ENCODE measurements around the gene ITGB1.

Gene ITGB1

GRCh38 chr10:32865170-32865569 is 92.9 kb downstream of the ITGB1 start:
- Histone ChIP-seq H3F3A (ENCODE audit: insufficient read depth, low read length) (no peaks in the 10 kb centered on the region), H3K4me1 (ENCODE audit: insufficient read depth, low read length, severe bottlenecking) (no peaks in the 10 kb centered on the region), H3K9me2 (ENCODE audit: low read depth, low read length) (no peaks in the 10 kb centered on the region), H4K20me1 (ENCODE audit: insufficient read depth, low read length) (no peaks in the 10 kb centered on the region), H3K79me2 (ENCODE audit: insufficient read depth, low read length) (no peaks in the 10 kb centered on the region), H3K9me3 (ENCODE audit: low read length) (no peaks in the 10 kb centered on the region), H3K27me3 (ENCODE audit: insufficient read depth, low read length) (no peaks in the 10 kb centered on the region), H3K9ac (ENCODE audit: low read length) (no peak overlapping the region), H2AFZ (ENCODE audit: low read length) (no peak overlapping the region), H3K36me3 (ENCODE audit: insufficient read depth, low read length) (no peaks in the 10 kb centered on the region), H3K4me3 (ENCODE audit: low read depth, low read length, poor library complexity, severe bottlenecking) (no peak overlapping the region), H3K4me2 (ENCODE audit: low read length) (no peak overlapping the region), H3K27ac (ENCODE audit: low read depth, low read length, poor library complexity, severe bottlenecking) (no peak overlapping the region)
- TF ChIP-seq CTCF (IDR thresholded peaks at IDR 0.05; ENCODE audit: low read length): no peak
- no peak for TF ChIP-seq EZH2 (IDR thresholded peaks at IDR 0.05; ENCODE audit: borderline replicate concordance, low read length)

- Histone ChIP-seq H3K4me1 (ENCODE audit: insufficient read depth, low read length, severe bottlenecking) (no peaks in the 10 kb centered on the region), H2AFZ (ENCODE audit: low read length) (no peak overlapping the region), H3K4me3 (ENCODE audit: low read depth, low read length, poor library complexity, severe bottlenecking) (no peak overlapping the region), H3K9me2 (ENCODE audit: low read depth, low read length) (no peaks in the 10 kb centered on the region), H3K9me3 (ENCODE audit: low read length) (no peaks in the 10 kb centered on the region), H3K36me3 (ENCODE audit: insufficient read depth, low read length) (no peaks in the 10 kb centered on the region), H3K79me2 (ENCODE audit: insufficient read depth, low read length) (no peaks in the 10 kb centered on the region), H4K20me1 (ENCODE audit: insufficient read depth, low read length) (no peaks in the 10 kb centered on the region), H3K27ac (ENCODE audit: low read depth, low read length, poor library complexity, severe bottlenecking) (no peak overlapping the region), H3K4me2 (ENCODE audit: low read length) (no peak overlapping the region), H3K9ac (ENCODE audit: low read length) (no peak overlapping the region), H3K27me3 (ENCODE audit: insufficient read depth, low read length) (no peaks in the 10 kb centered on the region), H3F3A (ENCODE audit: insufficient read depth, low read length) (no peaks in the 10 kb centered on the region)
- no peak for TF ChIP-seq CTCF (IDR thresholded peaks at IDR 0.05; ENCODE audit: low read length)
- no peak for TF ChIP-seq EZH2 (IDR thresholded peaks at IDR 0.05; ENCODE audit: borderline replicate concordance, low read length)
Measured at GRCh38 chr10:32854435-32854834, 103.6 kb downstream of the ITGB1 start.

- Histone ChIP-seq H3K4me2 (ENCODE audit: low read length) (no peak overlapping the region), H3K27me3 (ENCODE audit: insufficient read depth, low read length) (no peaks in the 10 kb centered on the region), H3K9me2 (ENCODE audit: low read depth, low read length) (no peaks in the 10 kb centered on the region), H3K27ac (ENCODE audit: low read depth, low read length, poor library complexity, severe bottlenecking) (no peak overlapping the region), H3K4me1 (ENCODE audit: insufficient read depth, low read length, severe bottlenecking) (no peaks in the 10 kb centered on the region), H3K4me3 (ENCODE audit: low read depth, low read length, poor library complexity, severe bottlenecking) (no peak overlapping the region), H3K9me3 (ENCODE audit: low read length) (no peaks in the 10 kb centered on the region), H3K36me3 (ENCODE audit: insufficient read depth, low read length) (no peaks in the 10 kb centered on the region), H3F3A (ENCODE audit: insufficient read depth, low read length) (no peaks in the 10 kb centered on the region), H3K79me2 (ENCODE audit: insufficient read depth, low read length) (no peaks in the 10 kb centered on the region), H4K20me1 (ENCODE audit: insufficient read depth, low read length) (no peaks in the 10 kb centered on the region), H2AFZ (ENCODE audit: low read length) (no peak overlapping the region), H3K9ac (ENCODE audit: low read length) (no peak overlapping the region)
- TF ChIP-seq EZH2 (IDR thresholded peaks at IDR 0.05; ENCODE audit: borderline replicate concordance, low read length) (no peak), CTCF (IDR thresholded peaks at IDR 0.05; ENCODE audit: low read length) (no peak)
Measured at GRCh38 chr10:32851301-32851700, 106.7 kb downstream of the ITGB1 start.

All from OCI-LY1 (cell line).